Nucleus accumbens (tissue), 56 donors: ENCODE data around the gene MYADM.
"Not testable (repeated sequence)": the region's sequence is repeated elsewhere in the genome, so short reads cannot be mapped to it uniquely, and the experiment has no call there.

ENCODE experiments used
- DNase-seq, 56 donors: peaks; one replicate each; lab custom pipeline; 2025; lab: John Stamatoyannopoulos, UW

Gene MYADM, protein sequence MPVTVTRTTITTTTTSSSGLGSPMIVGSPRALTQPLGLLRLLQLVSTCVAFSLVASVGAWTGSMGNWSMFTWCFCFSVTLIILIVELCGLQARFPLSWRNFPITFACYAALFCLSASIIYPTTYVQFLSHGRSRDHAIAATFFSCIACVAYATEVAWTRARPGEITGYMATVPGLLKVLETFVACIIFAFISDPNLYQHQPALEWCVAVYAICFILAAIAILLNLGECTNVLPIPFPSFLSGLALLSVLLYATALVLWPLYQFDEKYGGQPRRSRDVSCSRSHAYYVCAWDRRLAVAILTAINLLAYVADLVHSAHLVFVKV

DNA sequence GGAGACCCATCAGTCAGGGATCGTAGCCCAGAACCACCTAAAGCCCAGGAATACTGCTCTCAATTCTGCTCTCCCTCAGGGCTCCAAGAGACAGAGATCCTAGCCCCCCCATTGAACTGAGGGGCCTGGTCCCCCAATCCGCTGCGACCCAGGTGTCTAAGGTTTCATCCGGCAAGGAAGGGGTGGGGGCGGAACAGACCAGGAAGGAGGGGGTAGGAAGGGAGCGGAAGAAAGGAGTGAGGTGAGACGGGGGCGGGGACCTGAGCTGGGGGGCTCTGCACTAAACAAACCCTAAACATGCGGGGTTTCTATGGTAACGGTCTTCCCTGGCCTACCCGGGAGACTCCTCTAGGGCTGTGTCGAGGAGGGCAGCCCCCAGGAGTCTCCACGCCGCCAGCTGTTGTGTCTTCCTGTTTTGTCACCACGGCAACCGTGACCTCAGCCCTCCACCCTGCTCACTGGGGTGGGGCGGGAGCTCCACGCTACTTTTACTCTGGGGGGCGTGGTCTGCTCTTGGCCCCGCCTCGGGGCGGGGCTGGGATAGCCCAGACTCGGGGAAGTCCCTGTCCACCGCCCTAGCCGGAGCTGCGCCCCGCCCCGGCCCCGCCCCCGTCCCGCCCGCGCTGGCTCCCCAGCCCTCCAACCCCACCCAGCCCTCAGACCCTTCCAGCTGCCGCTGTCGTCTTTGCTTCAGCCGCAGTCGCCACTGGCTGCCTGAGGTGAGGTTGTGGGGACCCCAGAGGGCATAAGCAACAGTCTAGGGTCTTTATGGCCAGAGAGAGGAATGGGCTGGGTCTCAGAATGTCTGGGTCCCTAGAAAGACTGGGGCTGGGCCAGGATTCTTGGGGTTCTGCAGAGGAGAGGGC lies at the start of gene MYADM:
TSS of gene MYADM (plus strand) at position 659 of the 866 bp plus-strand sequence. CDS start 5,647 bp downstream, outside the sequence.
- peak; percentile 70 to 99 (median 96) for DNase-seq

DNA sequence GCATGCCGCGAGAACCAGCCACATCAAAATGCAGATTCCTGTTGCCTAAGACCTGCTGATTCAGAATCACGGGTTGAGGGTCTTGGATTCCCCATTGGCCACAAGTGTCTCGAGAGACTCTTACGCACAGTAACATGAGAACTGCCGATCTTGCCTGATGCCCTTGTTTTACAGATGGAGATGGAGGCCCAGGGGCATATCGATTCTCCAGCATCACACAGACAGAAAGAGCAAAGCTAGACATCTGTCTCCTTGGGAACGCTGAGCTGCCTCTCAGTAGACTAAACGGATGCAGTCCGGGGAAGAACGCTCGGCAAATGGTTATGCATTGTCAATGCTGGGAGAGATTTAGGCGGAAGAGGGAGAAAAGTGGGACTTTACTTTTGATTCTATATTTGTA lies 48.9 kb upstream of the MYADM start:
- DNase-seq = peak in 17 of 56 donors; percentile 2 to 40 (median 13)

DNA sequence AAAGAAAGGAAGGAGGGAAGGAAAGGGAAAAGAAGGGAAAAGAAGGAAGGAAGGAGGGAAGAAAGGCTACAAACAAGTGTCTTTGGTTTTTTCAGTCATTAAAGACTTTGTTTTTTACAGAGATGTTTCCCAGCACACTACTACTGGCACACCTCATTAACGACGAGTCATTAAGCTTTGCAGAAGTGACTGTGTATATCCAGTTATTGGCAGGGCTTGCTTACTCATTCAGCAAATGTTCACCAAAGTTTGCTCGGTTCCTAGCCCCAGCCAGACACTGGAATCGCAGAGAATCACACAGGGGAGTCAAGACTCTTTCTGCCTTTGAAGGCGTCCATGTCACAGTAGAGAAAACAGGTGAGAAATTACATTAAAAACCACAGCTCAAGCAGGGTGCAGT lies 47.8 kb upstream of the MYADM start:
- DNase-seq = no peak

DNA sequence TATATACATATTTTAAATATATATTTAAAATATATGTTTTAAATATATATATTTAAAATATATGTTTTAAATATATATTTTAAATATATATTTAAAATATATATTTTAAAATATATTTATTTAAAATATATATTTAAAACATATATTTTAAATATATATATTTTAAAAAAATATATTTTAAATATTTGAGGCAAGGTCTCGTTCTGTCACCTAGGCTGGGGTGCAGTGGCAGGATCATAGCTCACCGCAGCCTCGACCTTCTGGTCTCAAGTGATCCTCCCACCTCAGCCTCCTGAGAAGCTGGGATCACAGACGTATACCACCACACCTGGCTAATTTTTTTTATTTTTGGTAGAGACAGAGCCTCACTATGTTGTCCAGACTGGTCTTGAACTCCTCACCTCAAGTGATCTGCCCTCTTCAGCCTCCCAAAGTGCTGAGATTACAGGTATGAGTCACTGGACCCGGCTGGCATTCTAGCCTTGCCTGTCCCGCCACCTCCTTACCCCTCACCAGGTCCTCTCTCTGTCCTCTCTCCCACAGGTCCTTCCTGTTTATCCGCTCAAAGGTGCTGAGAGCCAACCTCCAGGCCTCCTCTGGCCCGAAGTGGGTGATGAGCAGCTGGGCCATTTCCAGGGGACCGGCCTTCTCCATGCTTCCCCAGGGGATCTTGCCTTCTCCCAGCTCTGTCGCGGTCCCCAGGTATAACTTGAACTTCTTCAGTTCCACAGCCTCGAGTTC lies 44.1 kb upstream of the MYADM start:
- no peak for DNase-seq

DNA sequence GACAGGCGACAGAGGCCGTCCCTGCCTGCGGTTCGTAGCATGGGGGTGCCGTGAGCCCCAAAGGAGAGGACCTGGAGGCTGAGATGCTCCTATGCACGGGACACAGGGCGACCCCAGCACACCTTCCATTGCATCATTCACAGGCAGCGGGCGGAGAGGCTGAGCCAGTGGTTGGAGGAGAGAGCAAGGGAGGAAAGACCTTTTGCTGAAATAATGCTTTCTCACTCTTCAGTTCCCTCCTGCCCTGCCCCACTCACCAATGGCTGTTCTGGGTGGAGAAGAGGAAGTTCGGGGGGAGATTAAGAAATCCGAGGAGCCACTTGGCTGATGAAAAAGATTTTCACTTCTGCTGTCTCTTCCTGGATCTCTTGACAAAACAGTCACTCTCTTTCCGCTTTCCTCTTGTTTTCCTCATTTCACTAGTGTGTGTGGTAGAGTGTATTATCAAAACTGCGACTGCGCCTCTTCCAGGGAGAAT lies 43.5 kb upstream of the MYADM start, which contains the start of gene NLRP12:
TSS of gene NLRP12 (minus strand) at position 181 of the 478 bp plus-strand sequence. CDS start at position 41, 140 bp downstream.
- peak in 8 of 56 donors; percentile 2 to 17 (median 7) for DNase-seq

GRCh38 chr19:53826876-53827275 lies 40.8 kb upstream of the MYADM start:
- no peak for DNase-seq

DNA sequence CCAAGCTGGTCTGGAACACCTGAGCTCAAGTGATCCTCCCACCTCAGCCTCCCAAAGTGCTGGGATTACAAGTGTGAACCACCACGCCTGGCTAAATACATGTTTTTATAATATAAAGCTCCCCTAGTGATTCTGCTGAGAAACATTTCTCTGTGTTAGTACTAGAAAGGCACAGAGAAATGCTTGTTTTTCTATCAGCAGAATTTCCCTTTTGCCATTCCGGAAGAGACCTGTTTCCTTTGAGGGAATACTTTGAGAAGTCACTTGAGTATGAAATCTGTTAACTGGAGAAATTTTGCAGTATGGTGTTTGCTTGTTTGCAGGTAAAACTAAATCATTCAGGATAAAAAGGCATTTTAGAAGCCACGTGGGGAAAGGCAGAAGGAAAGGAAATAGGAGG lies 39.2 kb upstream of the MYADM start:
- no peak for DNase-seq

- not testable (repeated sequence) for DNase-seq
Measured at GRCh38 chr19:53832861-53833260, 34.8 kb upstream of the MYADM start.

DNA sequence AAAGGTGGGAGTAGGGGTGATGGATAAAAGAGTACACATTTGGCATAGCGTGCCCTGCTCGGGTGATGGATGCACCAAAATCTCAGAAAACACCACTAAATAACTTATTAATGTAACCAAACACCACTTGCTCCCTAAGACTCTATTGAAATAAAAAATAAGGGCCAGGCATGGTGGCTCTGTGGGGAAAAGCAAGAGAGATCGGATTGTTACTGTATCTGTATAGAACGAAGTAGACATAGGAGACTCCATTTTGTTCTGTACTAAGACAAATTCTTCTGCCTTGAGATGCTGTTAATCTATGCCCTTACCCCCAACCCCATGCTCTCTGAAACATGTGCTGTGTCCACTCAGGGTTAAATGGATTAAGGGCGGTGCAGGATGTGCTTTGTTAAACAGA lies 29.2 kb upstream of the MYADM start:
- DNase-seq = not testable (repeated sequence)

DNA sequence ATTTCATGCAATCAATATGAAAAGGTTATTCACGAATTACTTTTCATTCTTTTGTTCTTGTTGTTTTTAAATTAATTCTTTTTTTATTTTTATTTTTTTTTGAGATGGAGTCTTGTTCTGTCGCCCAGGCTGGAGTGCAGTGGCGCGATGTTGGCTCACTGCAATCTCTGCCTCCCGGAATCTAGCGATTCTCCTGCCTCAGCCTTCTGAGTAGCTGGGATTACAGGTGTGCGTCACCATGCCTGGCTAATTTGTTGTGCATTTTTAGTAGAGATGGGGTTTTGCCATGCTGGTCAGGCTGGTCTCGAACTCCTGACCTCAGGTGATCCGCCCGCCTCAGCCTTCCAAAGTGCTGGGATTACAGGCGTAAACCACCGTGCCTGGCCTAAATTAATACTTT lies 27.4 kb upstream of the MYADM start:
- not testable (repeated sequence) for DNase-seq

DNA sequence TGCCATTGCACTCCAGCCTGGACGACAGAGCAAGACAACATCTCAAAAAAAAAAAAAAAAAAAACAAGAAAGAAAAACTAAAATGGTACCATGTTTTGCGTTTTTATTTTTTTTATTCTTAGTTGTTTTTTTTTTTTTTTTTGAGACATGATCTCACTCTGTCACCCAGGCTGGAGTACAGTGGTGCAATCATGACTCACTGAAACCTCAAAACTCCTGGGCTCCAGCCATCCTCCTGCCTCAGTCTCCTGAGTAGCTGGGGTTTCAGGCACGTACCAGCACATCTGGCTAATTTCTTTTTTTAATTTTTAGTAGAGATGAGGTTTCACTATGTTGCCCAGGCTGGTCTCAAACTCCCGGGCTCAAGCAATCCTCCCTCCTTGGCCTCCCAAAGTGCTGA lies 26.8 kb upstream of the MYADM start:
- DNase-seq = not testable (repeated sequence)

- DNase-seq = no peak
Measured at GRCh38 chr19:53844849-53845246, 22.8 kb upstream of the MYADM start.

DNA sequence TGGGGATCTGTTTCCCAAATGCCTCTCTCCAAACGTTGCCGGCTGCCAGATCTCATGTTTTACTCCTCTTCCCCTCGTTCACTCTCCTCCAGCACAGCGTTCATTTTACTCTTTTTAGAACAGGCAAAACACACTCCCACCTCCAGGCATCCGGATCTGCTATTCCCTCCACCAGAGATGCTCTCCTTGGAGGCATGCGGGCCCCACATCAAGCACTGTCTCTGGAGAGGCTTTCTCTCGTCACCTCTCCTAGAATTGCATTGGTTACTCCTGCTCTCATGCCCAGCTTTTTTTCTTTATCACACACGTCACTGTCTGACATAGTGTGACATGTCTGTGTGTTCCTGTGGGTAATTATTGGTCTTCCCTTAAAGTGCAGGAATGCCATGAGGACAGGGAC lies 20.1 kb upstream of the MYADM start:
- peak in 3 of 56 donors; percentile 5 to 19 (median 10) for DNase-seq

GRCh38 chr19:53849237-53849676 lies 18.4 kb upstream of the MYADM start:
- no peak for DNase-seq

- DNase-seq = no peak
Measured at GRCh38 chr19:53853707-53854106, 14.0 kb upstream of the MYADM start.

- peak in 48 of 56 donors; percentile 9 to 81 (median 48) for DNase-seq
Measured at GRCh38 chr19:53864308-53864836, 3.3 kb upstream of the MYADM start.

DNA sequence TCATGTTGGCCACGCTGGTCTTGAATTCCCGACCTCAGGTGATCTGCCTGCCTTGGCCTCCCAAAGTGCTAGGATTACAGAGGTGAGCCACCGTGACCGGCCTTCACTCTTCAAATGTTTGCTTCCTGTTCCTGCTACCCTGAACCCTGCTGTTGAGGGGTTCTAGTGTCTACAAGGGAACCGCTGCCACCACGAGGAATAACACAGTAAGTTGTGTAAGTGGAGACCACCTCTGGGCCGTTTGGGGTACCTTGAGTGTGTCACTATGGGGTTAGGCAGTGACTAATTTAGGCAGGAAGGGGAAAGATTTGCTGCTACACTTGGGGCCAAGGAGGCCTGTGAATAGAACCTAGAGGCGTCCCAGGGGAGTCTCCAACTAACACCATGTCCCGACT lies 2.2 kb upstream of the MYADM start:
- peak in 6 of 56 donors; percentile 24 to 57 (median 42) for DNase-seq

DNA sequence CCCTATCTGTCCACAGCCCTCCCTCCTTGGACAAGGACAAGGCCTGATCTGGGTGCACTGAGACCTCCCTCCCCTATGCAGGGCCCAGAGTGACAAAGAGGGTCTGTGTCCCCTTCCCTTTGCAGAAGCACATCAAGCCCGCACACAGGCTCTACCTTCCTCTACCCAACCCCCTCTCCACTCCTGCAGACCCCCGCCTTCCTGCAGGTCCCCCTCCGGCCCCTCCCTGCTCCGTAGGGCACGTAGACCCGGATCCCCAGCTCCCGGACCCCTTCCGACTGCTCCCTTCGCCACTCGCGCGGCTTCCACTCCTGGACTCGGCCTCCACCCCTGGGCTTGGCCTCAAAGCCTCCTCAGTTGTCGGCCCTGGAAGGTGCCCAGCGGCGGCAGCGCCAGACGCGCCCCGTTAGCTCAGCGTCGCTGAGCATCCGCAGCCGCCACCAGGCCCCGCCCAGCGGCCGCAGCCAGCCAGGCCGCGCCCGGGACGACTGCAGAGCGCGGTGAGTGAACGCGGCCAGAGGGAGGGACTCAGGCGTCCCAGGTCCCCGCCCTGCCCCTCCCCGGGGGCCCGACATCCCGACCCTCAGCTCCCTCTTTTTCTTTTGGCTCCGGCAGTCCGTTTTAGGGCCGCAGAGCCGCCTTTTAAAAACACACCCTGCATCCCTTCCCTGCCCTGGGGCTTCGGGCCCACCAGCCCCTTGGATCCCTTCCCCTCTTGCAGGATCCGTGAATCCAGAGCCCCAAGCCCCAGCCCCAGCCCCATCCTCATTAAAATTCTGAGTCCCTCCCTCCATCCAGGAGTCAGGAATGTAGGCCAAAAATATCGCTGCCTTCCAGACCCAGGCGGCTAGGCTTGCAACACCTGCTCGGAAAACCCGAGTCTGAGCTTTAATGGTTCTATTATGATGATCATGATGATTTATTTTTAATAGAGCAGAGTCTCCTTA lies 1.5 kb upstream of the MYADM start:
- peak in 51 of 56 donors; percentile 16 to 88 (median 68) for DNase-seq

GRCh38 chr19:53866865-53867224 lies 838 bp upstream of the MYADM start:
- DNase-seq = peak in 13 of 56 donors; percentile 15 to 65 (median 46)
